ENCODE measurements around the gene DEPDC5.

Gene DEPDC5

GRCh38 chr22:31895411-31896123 is 141.7 kb downstream of the DEPDC5 start:
- DNase-seq (ENCODE audit: low read depth in 2 of 2), result no peak

- no peak for DNase-seq (ENCODE audit: low read depth in 2 of 2)
Observed at GRCh38 chr22:31896472-31896871, 142.7 kb downstream of the DEPDC5 start.

- no peak for DNase-seq (ENCODE audit: low read depth in 2 of 2)
Observed at GRCh38 chr22:31897842-31898805, 144.3 kb downstream of the DEPDC5 start.

GRCh38 chr22:31898926-31899325 is 145.1 kb downstream of the DEPDC5 start:
- DNase-seq (ENCODE audit: low read depth in 2 of 2), result no peak

- DNase-seq (ENCODE audit: low read depth in 2 of 2), result no peak
Observed at GRCh38 chr22:31899669-31900068, 145.8 kb downstream of the DEPDC5 start.

GRCh38 chr22:31901388-31902137 is 147.7 kb downstream of the DEPDC5 start:
- DNase-seq (ENCODE audit: low read depth in 2 of 2), result no peak

GRCh38 chr22:31904651-31905050 is 150.8 kb downstream of the DEPDC5 start:
- DNase-seq (ENCODE audit: low read depth in 2 of 2), result no peak

GRCh38 chr22:31905356-31905755 is 151.5 kb downstream of the DEPDC5 start:
- no peak for DNase-seq (ENCODE audit: low read depth in 2 of 2)

GRCh38 chr22:31906086-31906485 is 152.3 kb downstream of the DEPDC5 start:
- DNase-seq (ENCODE audit: low read depth in 2 of 2), result no peak

- no peak for DNase-seq (ENCODE audit: low read depth in 2 of 2)
Observed at GRCh38 chr22:31906569-31906968, 152.8 kb downstream of the DEPDC5 start.

- no peak for DNase-seq (ENCODE audit: low read depth in 2 of 2)
Observed at GRCh38 chr22:31909977-31910376, 156.2 kb downstream of the DEPDC5 start.

GRCh38 chr22:31911565-31912406 is 158.0 kb downstream of the DEPDC5 start:
- DNase-seq (ENCODE audit: low read depth in 2 of 2), result no peak

GRCh38 chr22:31912407-31912743 is 158.6 kb downstream of the DEPDC5 start:
- DNase-seq (ENCODE audit: low read depth in 2 of 2), result no peak

GRCh38 chr22:31915586-31915985 is 161.8 kb downstream of the DEPDC5 start:
- no peak for DNase-seq (ENCODE audit: low read depth in 2 of 2)

GRCh38 chr22:31917227-31917921 is 163.6 kb downstream of the DEPDC5 start:
- DNase-seq (ENCODE audit: low read depth in 2 of 2), result no peak

GRCh38 chr22:31919730-31920129 is 165.9 kb downstream of the DEPDC5 start:
- no peak for DNase-seq (ENCODE audit: low read depth in 2 of 2)

GRCh38 chr22:31920306-31920705 is 166.5 kb downstream of the DEPDC5 start:
- DNase-seq (ENCODE audit: low read depth in 2 of 2), result no peak

GRCh38 chr22:31921106-31921505 is 167.3 kb downstream of the DEPDC5 start:
- no peak for DNase-seq (ENCODE audit: low read depth in 2 of 2)

GRCh38 chr22:31922534-31922933 is 168.7 kb downstream of the DEPDC5 start:
- DNase-seq (ENCODE audit: low read depth in 2 of 2), result no peak

- no peak for DNase-seq (ENCODE audit: low read depth in 2 of 2)
Observed at GRCh38 chr22:31923136-31923535, 169.3 kb downstream of the DEPDC5 start.

- DNase-seq (ENCODE audit: low read depth in 2 of 2), result no peak
Observed at GRCh38 chr22:31923747-31924146, 169.9 kb downstream of the DEPDC5 start.
